GM12865 (cell line): ENCODE results near the gene ANKLE2.
"Not testable (repeated sequence)": the region's sequence is repeated elsewhere in the genome, so short reads cannot be mapped to it uniquely, and the experiment has no call there.

Experiments
- DNase-seq: peaks from one replicate; pipeline ENCODE4 v3.0.0; 2010; ENCODE audit warnings: low read depth
- H3K4me3 ChIP-seq: 2 replicates; pipeline ENCODE4 v1.5.1; 2011; ENCODE audit warnings: mild to moderate bottlenecking, low read depth, low read length, control low read depth
- TF ChIP-seq, protein P1 (sequence below): IDR thresholded peaks from 2 replicates; pipeline ENCODE4 v1.5.1; 2011; ENCODE audit warnings: low read length, control low read depth, low read depth, inconsistent platforms; ENCODE audit not compliant: insufficient read depth; ENCODE audit errors: missing control alignments

ANKLE2 gene

DNA sequence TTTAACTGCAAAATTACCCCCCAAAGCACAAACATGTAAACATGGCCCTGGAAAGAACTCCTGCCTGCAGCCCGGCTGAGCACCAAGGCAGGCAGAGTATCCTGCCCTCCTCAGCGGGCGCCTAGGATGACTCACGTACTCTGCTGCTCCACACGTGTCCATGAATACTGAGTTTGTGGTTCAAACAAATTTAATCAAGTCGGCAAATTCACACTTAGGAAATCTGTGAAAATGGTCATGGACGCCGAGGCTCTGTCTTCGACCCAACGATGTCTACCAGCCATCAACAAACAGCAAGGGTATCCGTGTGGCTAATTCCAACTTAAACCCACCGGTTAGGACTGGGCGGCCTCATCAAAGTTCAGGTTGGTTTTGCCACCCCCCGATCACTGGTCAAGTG is 41.5 kb upstream of the ANKLE2 start:
- TF ChIP-seq, protein P1, sequence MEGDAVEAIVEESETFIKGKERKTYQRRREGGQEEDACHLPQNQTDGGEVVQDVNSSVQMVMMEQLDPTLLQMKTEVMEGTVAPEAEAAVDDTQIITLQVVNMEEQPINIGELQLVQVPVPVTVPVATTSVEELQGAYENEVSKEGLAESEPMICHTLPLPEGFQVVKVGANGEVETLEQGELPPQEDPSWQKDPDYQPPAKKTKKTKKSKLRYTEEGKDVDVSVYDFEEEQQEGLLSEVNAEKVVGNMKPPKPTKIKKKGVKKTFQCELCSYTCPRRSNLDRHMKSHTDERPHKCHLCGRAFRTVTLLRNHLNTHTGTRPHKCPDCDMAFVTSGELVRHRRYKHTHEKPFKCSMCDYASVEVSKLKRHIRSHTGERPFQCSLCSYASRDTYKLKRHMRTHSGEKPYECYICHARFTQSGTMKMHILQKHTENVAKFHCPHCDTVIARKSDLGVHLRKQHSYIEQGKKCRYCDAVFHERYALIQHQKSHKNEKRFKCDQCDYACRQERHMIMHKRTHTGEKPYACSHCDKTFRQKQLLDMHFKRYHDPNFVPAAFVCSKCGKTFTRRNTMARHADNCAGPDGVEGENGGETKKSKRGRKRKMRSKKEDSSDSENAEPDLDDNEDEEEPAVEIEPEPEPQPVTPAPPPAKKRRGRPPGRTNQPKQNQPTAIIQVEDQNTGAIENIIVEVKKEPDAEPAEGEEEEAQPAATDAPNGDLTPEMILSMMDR, result no peak
- DNase-seq, result no peak
- no peak overlapping the region for H3K4me3 ChIP-seq

DNA sequence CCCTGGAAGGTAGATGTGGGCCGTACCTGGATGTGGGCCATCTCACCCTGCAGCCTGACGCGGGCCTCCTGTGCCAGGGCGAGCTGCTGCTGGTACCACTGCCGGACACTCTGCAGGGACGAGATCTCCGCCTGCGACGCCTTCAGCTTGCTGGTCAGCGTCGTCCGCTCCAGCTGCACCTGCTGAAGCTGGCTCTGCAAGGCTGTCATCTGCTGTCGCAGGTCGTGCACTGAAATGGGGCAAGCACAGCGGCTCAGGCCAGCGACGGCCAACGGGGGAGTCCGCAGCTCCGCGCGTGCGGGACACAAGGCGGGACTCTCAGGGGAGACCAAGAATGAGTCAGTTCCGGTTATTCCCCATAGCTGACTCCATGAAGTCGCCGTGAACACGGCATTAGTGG is 40.1 kb upstream of the ANKLE2 start:
- TF ChIP-seq, protein P1, result no peak
- no peak for DNase-seq
- no peak overlapping the region for H3K4me3 ChIP-seq

DNA sequence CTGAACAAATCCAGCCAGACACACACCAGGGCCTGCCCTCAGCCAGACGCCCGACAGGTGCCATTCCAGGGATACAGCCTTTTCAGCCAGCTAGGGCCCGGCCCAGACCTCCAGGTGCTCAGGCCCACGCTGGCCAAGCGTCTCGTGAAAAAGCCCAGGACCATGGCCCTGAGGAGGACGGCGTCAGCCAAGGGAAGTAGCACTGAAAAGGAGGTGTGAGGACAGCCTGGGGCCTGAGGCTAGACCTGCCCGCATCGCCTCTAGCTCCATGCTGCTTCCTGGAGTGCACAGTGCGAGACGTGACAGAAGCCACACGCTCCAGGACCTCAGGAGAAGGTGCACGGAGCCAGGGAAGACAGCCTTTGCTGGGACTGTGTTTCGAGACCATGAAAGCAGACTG is 37.2 kb upstream of the ANKLE2 start:
- TF ChIP-seq, protein P1, result no peak
- H3K4me3 ChIP-seq, result no peak overlapping the region
- no peak for DNase-seq

DNA sequence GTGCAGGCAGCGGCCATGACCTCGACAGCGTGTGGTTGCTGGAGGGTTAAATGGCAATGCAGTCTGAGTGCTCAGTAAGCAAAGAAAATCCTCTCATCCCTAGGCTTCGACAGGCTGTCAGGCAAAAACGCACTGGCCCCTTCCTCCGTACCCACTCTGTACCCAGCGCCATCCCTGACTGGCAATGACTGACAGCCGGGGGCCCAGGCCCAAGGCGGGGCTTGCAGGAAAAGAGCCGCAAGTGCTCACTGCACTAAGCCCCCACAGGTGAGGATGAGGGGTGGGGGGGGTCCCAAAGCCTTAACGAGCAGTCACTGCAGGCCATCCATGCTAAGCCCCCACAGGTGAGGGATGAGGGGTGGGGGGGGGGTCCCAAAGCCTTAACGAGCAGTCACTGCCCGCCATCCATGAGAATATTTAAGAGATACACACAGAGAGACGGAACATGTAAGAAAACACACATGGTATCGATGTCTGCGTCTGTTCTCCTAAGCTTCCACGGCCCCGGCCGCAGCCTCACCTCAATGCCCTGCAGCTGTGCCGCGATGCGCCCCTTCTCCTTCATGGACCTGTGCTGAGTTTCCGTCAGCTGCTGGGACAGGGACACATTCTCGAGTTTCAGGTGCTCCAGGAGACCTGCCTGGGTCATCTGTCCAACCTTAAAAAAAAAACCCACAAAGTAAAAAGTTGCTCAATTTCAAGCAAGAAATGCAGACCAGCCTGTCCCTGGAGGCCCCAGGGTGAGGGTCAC is 36.4 kb upstream of the ANKLE2 start:
- H3K4me3 ChIP-seq, result no peak overlapping the region
- no peak for DNase-seq
- TF ChIP-seq, protein P1, result no peak

DNA sequence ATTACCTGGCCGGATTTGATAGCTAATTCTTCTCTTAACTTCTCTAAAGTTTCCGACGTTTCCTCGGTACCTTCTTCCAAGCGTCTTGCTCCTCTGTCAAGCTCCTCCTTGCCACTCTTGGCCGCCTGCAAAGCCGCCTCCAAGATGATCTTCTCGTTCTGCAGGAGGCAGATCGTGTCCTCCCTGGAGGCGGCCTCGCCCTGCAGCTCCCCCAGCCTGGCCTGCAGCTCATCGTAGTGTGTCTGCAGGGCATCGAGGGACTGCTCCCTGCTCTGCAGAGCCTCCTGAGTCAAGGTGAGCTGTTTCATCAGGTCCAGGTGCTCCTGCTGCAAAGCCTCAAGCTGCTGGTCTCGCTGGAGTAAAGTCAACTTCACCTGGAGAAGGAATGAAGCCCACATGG is 34.2 kb upstream of the ANKLE2 start:
- no peak overlapping the region for H3K4me3 ChIP-seq
- TF ChIP-seq, protein P1, result no peak
- DNase-seq, result no peak

DNA sequence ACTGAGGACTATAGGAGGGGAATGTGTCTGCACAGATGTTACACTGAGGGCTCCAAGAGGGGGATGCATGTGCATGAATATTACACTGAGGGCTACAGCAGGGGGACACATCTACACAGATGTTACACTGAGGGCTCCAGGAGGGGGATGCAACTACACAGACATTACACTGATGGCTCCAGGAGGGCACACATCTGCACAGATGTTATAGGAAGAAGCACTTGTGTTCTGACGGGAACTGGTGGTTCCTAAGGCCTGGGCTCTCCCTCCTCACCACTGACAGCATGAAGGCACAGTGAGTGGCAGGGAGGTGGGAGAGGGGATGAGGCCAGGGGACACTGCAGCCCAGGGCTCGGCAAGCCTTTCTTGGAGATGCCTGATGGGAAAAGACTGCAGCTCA is 30.3 kb upstream of the ANKLE2 start:
- not testable (repeated sequence) for H3K4me3 ChIP-seq, DNase-seq

DNA sequence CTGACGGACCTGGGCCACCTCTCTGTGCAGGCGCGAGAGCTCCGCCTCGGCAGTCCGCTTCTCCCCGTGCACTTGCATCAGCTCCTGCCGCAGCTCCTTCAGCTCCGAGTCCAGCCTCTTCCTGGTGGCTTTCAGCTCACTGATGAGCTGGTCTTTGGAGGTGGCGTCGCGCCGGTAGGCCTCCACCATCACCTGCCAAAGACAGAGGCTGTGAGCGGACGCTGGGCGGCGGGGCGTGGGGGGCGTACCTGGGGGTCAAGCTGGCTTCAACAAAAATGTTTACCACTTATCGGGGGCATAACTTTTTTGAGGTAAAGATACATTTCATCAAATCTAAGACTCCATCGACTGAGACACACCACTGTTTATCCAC is 27.5 kb upstream of the ANKLE2 start:
- H3K4me3 ChIP-seq, result no peak overlapping the region
- DNase-seq, result no peak
- TF ChIP-seq, protein P1, result no peak
